Retinal pigment epithelial cell (primary cell): Measurements from ENCODE around the gene SLC8A1.

ENCODE experiments used
- DNase-seq: peaks from one replicate; pipeline ENCODE4 v3.0.0-alpha.2; 2010; ENCODE audit warnings: low read depth
- H3K4me3 ChIP-seq: 2 replicates; pipeline ENCODE4 v1.5.1; 2011; ENCODE audit warnings: mild to moderate bottlenecking, low read length, control low read depth, moderate library complexity
- TF ChIP-seq, protein P1 (sequence below): conservative IDR thresholded peaks from 2 replicates; pipeline ENCODE4 v1.5.1; 2011; ENCODE audit warnings: low read depth, low read length, control low read depth, inconsistent platforms

Gene SLC8A1

DNA sequence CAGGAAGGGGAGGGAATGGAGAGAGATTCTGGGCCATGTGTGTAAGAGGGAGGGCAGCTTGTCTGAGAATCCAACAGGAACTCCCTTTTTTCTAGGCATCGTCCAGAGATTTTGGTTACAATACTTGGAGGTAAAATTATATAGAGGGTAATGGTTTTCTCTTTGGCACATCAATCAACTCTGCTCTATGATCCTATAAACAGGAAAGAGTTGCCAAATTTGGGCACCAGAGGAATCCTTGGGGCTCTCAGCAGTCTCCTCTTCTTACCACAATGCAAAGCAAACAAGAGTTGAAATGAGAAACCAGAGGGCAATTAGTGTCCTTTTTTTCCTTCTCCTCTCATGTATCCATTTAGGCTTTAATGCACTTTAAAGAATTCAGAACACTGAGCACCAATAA lies 243.4 kb downstream of the SLC8A1 start:
- no peak for DNase-seq
- H3K4me3 ChIP-seq: no peak overlapping the region
- TF ChIP-seq, protein P1, sequence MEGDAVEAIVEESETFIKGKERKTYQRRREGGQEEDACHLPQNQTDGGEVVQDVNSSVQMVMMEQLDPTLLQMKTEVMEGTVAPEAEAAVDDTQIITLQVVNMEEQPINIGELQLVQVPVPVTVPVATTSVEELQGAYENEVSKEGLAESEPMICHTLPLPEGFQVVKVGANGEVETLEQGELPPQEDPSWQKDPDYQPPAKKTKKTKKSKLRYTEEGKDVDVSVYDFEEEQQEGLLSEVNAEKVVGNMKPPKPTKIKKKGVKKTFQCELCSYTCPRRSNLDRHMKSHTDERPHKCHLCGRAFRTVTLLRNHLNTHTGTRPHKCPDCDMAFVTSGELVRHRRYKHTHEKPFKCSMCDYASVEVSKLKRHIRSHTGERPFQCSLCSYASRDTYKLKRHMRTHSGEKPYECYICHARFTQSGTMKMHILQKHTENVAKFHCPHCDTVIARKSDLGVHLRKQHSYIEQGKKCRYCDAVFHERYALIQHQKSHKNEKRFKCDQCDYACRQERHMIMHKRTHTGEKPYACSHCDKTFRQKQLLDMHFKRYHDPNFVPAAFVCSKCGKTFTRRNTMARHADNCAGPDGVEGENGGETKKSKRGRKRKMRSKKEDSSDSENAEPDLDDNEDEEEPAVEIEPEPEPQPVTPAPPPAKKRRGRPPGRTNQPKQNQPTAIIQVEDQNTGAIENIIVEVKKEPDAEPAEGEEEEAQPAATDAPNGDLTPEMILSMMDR: no peak

DNA sequence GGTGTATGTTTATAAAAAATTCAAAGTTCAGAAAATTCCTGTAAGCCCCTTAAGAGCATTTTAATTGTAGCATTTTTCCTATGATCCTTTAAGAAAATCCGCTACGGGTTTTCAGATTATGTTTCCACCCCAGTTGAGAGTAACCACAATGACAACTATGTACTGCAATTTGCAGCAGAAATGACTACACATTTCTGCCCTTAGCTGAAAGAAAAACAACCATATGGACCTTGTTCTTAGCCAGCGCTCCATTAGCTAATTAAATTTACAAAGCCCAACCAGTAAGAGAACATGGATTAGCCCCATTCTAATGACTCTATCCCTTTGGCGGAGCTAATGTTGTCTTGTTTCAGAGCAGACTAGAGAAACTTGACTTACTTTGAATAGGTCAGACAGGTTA lies 247.6 kb downstream of the SLC8A1 start:
- DNase-seq: peak; percentile 90
- TF ChIP-seq, protein P1: no peak
- H3K4me3 ChIP-seq: no peak overlapping the region

DNA sequence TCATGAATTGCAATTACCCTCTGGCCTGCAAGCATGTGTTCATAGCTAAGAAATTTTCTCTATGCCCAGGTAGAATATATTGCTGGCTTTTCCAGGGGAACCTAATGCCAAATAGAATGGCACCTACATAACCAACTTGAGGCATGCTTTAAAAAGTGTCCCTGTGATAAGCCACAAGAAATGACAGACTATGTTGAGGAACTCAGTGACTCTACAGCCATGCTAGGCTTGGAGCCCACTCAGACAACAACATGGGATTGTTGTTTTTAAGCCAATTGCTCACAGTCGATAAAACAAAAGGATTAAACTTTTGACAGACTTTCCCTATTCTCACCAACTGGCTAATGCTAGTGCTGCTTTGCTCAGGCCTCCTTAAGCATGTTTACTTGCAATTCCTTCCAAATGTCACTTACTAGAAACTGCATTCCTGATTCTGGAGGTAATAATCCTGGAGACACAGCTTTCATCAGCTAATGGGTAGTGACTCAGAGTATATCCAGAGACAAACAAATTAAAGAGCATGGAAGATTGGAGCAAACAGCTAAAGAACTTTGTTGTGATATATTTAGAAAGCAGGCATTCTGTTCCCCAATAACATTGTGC lies 249.0 kb downstream of the SLC8A1 start:
- TF ChIP-seq, protein P1: no peak
- H3K4me3 ChIP-seq: no peak overlapping the region
- DNase-seq: peak; percentile 93

DNA sequence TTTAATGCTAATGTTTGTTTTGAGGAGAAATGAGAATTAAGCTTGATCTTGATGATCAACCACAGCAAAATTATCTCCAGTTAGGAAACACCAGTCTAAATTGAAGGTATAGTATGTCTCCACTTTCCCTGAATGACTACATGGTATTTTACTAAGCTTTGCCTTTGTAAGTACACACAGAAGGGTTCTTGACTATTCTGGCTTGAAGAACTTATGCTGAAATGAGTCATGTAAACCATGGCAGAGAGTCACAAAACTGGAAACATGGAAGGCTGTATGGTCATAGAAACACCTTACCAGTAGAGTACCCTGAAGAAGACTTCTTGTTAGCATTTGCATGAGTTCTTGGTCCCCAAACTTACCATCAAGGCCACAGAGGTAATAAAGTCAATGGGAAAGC lies 250.5 kb downstream of the SLC8A1 start:
- no peak overlapping the region for H3K4me3 ChIP-seq
- DNase-seq: no peak
- TF ChIP-seq, protein P1: no peak

DNA sequence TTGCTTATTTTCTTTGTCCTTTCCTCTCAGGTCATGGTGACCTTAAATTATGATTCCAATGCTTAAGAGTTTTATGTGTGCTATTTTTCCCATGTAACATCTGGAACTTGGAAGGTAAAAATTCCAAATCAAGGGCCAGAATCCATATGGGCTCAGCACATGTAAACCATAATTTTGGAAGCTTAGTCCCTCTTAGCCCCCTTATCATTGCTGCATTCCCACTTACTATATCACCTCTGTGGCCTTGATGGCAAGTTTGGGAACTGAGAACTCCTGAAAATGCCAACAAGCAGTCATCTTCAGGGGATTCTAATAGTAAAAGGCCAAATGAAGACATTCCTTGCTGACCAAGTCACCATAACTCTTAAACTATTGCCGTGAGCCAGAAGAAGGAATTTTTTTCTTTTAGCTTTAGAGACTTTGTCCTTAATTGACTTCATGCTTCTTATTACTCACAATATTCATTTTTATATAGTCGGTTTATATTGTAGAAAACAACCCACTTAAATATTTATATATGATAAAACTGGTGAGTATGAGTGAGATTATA lies 251.4 kb downstream of the SLC8A1 start:
- TF ChIP-seq, protein P1: no peak
- no peak overlapping the region for H3K4me3 ChIP-seq
- DNase-seq: no peak

DNA sequence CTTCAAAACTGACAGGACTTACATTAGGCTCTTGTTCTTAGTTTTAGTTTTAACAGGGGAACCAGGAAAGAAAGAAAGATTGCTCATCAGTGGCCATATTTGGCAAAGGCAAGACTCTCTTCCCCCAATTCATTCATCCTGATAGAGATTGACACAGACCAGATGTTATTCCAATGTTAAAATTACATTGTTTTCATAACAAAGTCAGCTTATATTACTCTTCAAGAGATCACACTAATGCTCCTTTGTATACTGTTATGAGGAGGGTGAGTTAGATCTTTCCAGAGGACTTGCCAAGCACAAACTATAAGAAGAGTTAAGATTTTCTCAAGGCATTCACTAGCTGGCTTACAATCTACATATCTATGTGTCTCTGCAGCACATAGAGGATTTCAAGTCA lies 252.1 kb downstream of the SLC8A1 start:
- TF ChIP-seq, protein P1: no peak
- no peak overlapping the region for H3K4me3 ChIP-seq
- no peak for DNase-seq

DNA sequence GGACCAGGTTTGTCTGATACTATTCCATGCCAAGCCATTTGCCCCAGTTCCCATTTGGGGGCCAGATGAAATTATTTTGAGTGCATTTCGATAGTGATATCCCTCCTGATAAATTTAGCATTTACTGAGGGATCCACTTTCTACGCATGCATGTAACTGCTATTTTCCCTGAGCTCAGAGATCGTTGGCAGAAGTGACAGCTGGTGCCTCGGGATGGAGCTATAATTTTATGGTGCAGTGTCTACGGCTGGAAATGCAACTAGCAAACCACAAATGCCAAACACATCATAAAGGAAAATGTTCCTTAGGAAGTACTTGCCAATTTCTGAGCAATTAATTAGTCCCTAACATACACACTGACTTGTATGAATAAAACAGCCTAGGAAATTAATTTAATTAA lies 254.8 kb downstream of the SLC8A1 start:
- H3K4me3 ChIP-seq: no peak overlapping the region
- TF ChIP-seq, protein P1: no peak

More for the DNA sequence above, 254.8 kb downstream of the SLC8A1 start:
- DNase-seq: no peak
